DND-41 (cell line): ENCODE measurements around the gene NAP1L5.

Source experiments
- ATAC-seq: fragments of 200-7000 bp; cut with Tn5 transposase; 3 replicates; pipeline ENCODE4 v1.9.1; 2021; ENCODE audit warnings: low read depth; ENCODE audit not compliant: insufficient read depth
- DNase-seq: peaks from one replicate; pipeline ENCODE4 v3.0.0-alpha.2; 2020
- H2AFZ ChIP-seq: 2 replicates; pipeline ENCODE4 v1.6.0; 2012; ENCODE audit warnings: low read depth, low read length
- H3K27ac ChIP-seq: 2 replicates; pipeline ENCODE4 v1.5.1; 2012; ENCODE audit warnings: low read length, inconsistent platforms
- H3K27me3 ChIP-seq: fragments of 200-600 bp; sonication (generic); 2 replicates; pipeline ENCODE4 v1.6.0; 2012; ENCODE audit warnings: low read length, mild to moderate bottlenecking, inconsistent platforms; ENCODE audit not compliant: insufficient read depth, poor library complexity
- H3K36me3 ChIP-seq: 2 replicates; pipeline ENCODE4 v1.5.1; 2012; ENCODE audit warnings: low read length, inconsistent platforms; ENCODE audit not compliant: insufficient read depth
- H3K4me1 ChIP-seq: 2 replicates; pipeline ENCODE4 v1.5.1; 2012; ENCODE audit warnings: mild to moderate bottlenecking, low read length; ENCODE audit not compliant: insufficient read depth
- H3K4me2 ChIP-seq: 2 replicates; pipeline ENCODE4 v1.6.0; 2012; ENCODE audit warnings: mild to moderate bottlenecking, moderate library complexity, low read length, inconsistent platforms; ENCODE audit not compliant: insufficient read depth
- H3K4me3 ChIP-seq, 2 experiments: fragments of 200-600 bp in 1 of 2; shearing (Covaris generic) in 1 of 2; 2 replicates each; pipeline ENCODE4 v1.5.1; 2012 to 2016; ENCODE audit warnings: inconsistent platforms in 2 of 2, low read length in 2 of 2, mild to moderate bottlenecking in 2 of 2, low read depth in 1 of 2, moderate library complexity in 1 of 2
- H3K79me2 ChIP-seq: 2 replicates; pipeline ENCODE4 v1.6.0; 2012; ENCODE audit warnings: low read length, inconsistent platforms; ENCODE audit not compliant: insufficient read depth
- H3K9ac ChIP-seq: 2 replicates; pipeline ENCODE4 v1.6.0; 2012; ENCODE audit warnings: low read depth, mild to moderate bottlenecking, inconsistent platforms, low read length, moderate library complexity
- H3K9me3 ChIP-seq: 2 replicates; pipeline ENCODE4 v1.5.1; 2012; ENCODE audit warnings: low read length, moderate library complexity, mild to moderate bottlenecking, inconsistent platforms; ENCODE audit not compliant: insufficient read depth, severe bottlenecking
- H4K20me1 ChIP-seq: 2 replicates; pipeline ENCODE4 v1.6.0; 2012; ENCODE audit warnings: low read length; ENCODE audit not compliant: insufficient read depth
- CTCF ChIP-seq: IDR thresholded peaks from 2 replicates; pipeline ENCODE4 v1.5.1; 2012; ENCODE audit warnings: borderline replicate concordance, low read length, moderate library complexity, mild to moderate bottlenecking; ENCODE audit not compliant: poor library complexity, severe bottlenecking; ENCODE audit errors: extremely low read depth
- EZH2 ChIP-seq: IDR thresholded peaks from 3 replicates; pipeline ENCODE4 v1.6.1; 2012; ENCODE audit warnings: borderline replicate concordance, low read depth, mild to moderate bottlenecking, moderate library complexity, low read length, inconsistent platforms; ENCODE audit not compliant: severe bottlenecking

NAP1L5 gene

DNA sequence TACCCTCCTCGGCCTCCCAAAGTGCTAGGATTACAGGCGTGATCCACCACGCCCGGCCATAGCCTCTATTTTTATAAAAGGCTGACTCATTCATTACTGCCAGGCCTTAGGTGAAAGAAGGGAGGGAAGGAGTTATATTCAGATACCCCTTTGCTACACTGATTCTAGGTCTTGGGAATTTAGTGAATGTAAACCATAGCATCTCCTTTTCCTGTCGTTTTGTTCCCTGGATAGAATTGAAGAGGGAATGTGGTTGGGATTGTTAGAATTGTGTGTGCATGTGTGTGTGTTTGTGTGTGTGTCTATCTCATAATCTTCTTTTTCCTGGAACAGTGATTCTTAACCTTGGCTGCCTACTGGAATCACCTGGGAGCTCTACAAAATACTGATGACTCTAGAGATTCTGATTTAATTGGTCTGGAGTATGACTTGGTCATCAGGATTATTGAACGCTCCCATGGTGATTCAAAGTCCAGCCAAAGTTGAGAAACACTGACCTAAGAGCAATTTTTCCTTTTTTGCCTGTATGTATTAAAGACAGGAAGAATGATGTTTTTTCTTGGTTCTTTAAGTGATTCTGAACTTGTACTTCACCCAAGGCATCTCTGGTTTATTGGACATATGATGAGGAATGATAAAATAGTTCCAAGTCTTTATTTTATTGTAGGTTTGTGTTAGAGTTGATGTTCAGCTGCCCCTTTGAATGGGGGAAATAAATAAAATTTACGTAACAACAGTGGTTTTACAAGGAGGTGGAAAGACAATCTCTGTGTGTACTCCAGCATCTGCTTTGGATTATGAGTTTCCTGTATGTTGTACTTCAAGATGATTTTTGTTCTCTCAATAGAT is 37.0 kb downstream of the NAP1L5 start:
- Histone ChIP-seq H4K20me1 (no peaks in the 10 kb centered on the region), H3K4me3 (no peak overlapping the region), H3K9me3 (no peaks in the 10 kb centered on the region), H3K79me2 (no peaks in the 10 kb centered on the region), H2AFZ (no peak overlapping the region), H3K27ac (no peak overlapping the region), H3K4me2 (no peak overlapping the region), H3K9ac (no peak overlapping the region), H3K27me3 (no peaks in the 10 kb centered on the region), H3K4me1 (no peaks in the 10 kb centered on the region), H3K36me3 (peaks cover 19% of the 10 kb centered on the region)
- TF ChIP-seq EZH2 (no peak), CTCF (no peak)
- no peak for ATAC-seq
- no peak for DNase-seq

DNA sequence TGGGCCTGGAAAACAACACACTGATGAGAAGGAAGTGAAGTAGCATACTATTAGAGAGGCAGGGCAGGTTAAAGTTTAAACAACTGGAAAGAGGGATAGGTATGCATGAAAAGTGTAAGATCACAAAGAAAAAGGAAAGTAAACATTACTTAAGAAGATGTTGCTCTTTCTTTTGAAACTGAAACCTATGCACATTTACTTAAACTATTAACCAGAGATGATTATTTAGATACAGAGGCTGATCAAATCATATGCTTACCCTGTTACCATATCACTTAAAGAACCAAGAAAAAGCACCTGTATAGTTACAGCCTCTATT is 37.8 kb downstream of the NAP1L5 start:
- Histone ChIP-seq H3K4me1 (no peaks in the 10 kb centered on the region), H3K79me2 (no peaks in the 10 kb centered on the region)
- no peak for ATAC-seq

DNA sequence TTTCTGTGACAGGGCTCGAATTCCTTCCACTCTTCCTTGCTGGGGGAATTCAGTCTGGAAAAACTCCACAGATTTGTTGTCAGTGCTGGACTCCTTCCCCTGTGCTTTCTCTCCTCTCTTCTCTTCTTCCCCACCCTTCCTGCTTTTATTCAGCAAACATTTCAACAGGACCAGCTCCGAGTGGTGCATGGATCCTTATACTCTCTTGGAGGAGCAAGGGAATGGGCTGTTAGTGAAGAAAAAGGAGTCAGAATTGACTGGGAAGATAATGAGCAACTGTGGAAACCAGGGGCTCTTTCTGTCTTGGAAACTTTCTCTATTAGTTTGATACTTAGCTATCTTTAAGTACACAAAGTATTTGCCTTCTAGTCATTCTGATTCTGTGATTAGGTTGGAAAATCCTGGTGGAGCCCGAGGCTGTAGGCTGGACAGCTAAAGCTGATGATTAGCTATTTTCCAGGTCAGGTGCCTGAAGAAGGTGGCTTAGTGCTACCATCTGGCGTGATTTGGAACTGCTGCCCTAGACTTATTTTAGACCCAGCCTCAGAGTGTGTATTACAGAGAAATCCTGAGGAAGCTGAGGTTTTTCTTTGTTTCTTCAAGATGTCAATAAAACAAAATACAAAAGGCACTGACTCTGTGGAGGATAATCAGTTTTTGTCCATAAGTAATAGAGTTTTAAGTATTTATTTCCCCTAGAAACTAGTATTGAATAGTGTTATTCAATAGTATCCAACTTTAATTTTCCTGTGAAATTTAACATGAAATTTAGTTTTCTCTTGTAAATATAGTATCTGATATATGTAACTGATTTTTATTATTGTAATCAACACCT is 38.4 kb downstream of the NAP1L5 start:
- no peak overlapping the region for H3K9ac ChIP-seq
- no peak overlapping the region for H3K4me2 ChIP-seq
- no peak overlapping the region for H3K27ac ChIP-seq
- no peaks in the 10 kb centered on the region for H3K4me1 ChIP-seq
- ATAC-seq: peak; percentile 80
- peak; percentile 14 for DNase-seq
- no peaks in the 10 kb centered on the region for H4K20me1 ChIP-seq
- no peaks in the 10 kb centered on the region for H3K9me3 ChIP-seq
- H2AFZ ChIP-seq: no peak overlapping the region
- H3K36me3 ChIP-seq: peaks cover 29% of the 10 kb centered on the region
- H3K4me3 ChIP-seq: no peak overlapping the region
- H3K27me3 ChIP-seq: no peaks in the 10 kb centered on the region
- TF ChIP-seq EZH2 (no peak), CTCF (peak; percentile 54)
- no peaks in the 10 kb centered on the region for H3K79me2 ChIP-seq

More for the DNA sequence above, 37.8 kb downstream of the NAP1L5 start:
- no peak overlapping the region for H3K9ac ChIP-seq
- no peak overlapping the region for H2AFZ ChIP-seq
- H4K20me1 ChIP-seq: no peaks in the 10 kb centered on the region
- no peaks in the 10 kb centered on the region for H3K27me3 ChIP-seq
- TF ChIP-seq EZH2 (no peak), CTCF (no peak)
- H3K27ac ChIP-seq: no peak overlapping the region
- no peak overlapping the region for H3K4me3 ChIP-seq
- no peak overlapping the region for H3K4me2 ChIP-seq
- no peaks in the 10 kb centered on the region for H3K9me3 ChIP-seq
- DNase-seq: no peak
- peaks cover 27% of the 10 kb centered on the region for H3K36me3 ChIP-seq
